Measurements from ENCODE around the gene CACNA2D3. TPM values are rescaled to one million over a fixed set of nuclear protein-coding genes. Genes with fewer than 3 reads are reported as not detected.
"Not testable (repeated sequence)": the region's sequence is repeated elsewhere in the genome, so short reads cannot be mapped to it uniquely, and the experiment has no call there.

Gene CACNA2D3
- total RNA-seq (2014; rRNA removed; shearing (Covaris generic); ENCODE audit: low replicate concordance): 4.1 and 6.1 TPM in 2 replicates

GRCh38 chr3:54122324-54123002 is at the start of gene CACNA2D3:
Gene CACNA2D3, plus strand, starts transcription at chr3:54122552.
- in situ Hi-C loops (cut with HindIII; ENCODE audit: low pct_unique_long_range_greater_than_20kb, low sequenced_read_pairs): no loop called here
- no peak for DNase-seq (ENCODE audit: low read depth)

- in situ Hi-C loops (cut with HindIII; ENCODE audit: low pct_unique_long_range_greater_than_20kb, low sequenced_read_pairs): no loop called here
- no peak for DNase-seq (ENCODE audit: low read depth)
Measured at GRCh38 chr3:54073386-54073785, 49.0 kb upstream of the CACNA2D3 start.

- no peak for DNase-seq (ENCODE audit: low read depth)
- in situ Hi-C loops (cut with HindIII; ENCODE audit: low pct_unique_long_range_greater_than_20kb, low sequenced_read_pairs): no loop called here
Measured at GRCh38 chr3:54079314-54079713, 43.0 kb upstream of the CACNA2D3 start.

GRCh38 chr3:54079730-54080325 is 42.5 kb upstream of the CACNA2D3 start:
- in situ Hi-C loops (cut with HindIII; ENCODE audit: low pct_unique_long_range_greater_than_20kb, low sequenced_read_pairs): no loop called here
- no peak for DNase-seq (ENCODE audit: low read depth)

GRCh38 chr3:54083921-54084320 is 38.4 kb upstream of the CACNA2D3 start:
- in situ Hi-C loops (cut with HindIII; ENCODE audit: low pct_unique_long_range_greater_than_20kb, low sequenced_read_pairs): no loop called here
- no peak for DNase-seq (ENCODE audit: low read depth)

GRCh38 chr3:54085936-54086335 is 36.4 kb upstream of the CACNA2D3 start:
- no peak for DNase-seq (ENCODE audit: low read depth)
- in situ Hi-C loops (cut with HindIII; ENCODE audit: low pct_unique_long_range_greater_than_20kb, low sequenced_read_pairs): no loop called here

GRCh38 chr3:54086652-54087405 is 35.5 kb upstream of the CACNA2D3 start:
- DNase-seq (ENCODE audit: low read depth): no peak
- in situ Hi-C loops (cut with HindIII; ENCODE audit: low pct_unique_long_range_greater_than_20kb, low sequenced_read_pairs): no loop called here

- DNase-seq (ENCODE audit: low read depth): no peak
- in situ Hi-C loops (cut with HindIII; ENCODE audit: low pct_unique_long_range_greater_than_20kb, low sequenced_read_pairs): no loop called here
Measured at GRCh38 chr3:54087581-54088410, 34.6 kb upstream of the CACNA2D3 start.

GRCh38 chr3:54093491-54094248 is 28.7 kb upstream of the CACNA2D3 start:
- no peak for DNase-seq (ENCODE audit: low read depth)
- in situ Hi-C loops (cut with HindIII; ENCODE audit: low pct_unique_long_range_greater_than_20kb, low sequenced_read_pairs): no loop called here

- no peak for DNase-seq (ENCODE audit: low read depth)
- in situ Hi-C loops (cut with HindIII; ENCODE audit: low pct_unique_long_range_greater_than_20kb, low sequenced_read_pairs): no loop called here
Measured at GRCh38 chr3:54094926-54095325, 27.4 kb upstream of the CACNA2D3 start.

- in situ Hi-C loops (cut with HindIII; ENCODE audit: low pct_unique_long_range_greater_than_20kb, low sequenced_read_pairs): no loop called here
- DNase-seq (ENCODE audit: low read depth): no peak
Measured at GRCh38 chr3:54099381-54099780, 23.0 kb upstream of the CACNA2D3 start.

GRCh38 chr3:54104084-54104483 is 18.3 kb upstream of the CACNA2D3 start:
- in situ Hi-C loops (cut with HindIII; ENCODE audit: low pct_unique_long_range_greater_than_20kb, low sequenced_read_pairs): no loop called here
- no peak for DNase-seq (ENCODE audit: low read depth)

- in situ Hi-C loops (cut with HindIII; ENCODE audit: low pct_unique_long_range_greater_than_20kb, low sequenced_read_pairs); DNase-seq (ENCODE audit: low read depth): not testable (repeated sequence)
Measured at GRCh38 chr3:54116129-54116528, 6.2 kb upstream of the CACNA2D3 start.

- DNase-seq (ENCODE audit: low read depth): peak; percentile 73
Measured at GRCh38 chr3:54120657-54121413, 1.5 kb upstream of the CACNA2D3 start.

GRCh38 chr3:54121414-54122323 is 683 bp upstream of the CACNA2D3 start:
- peak; percentile 76 for DNase-seq (ENCODE audit: low read depth)
- in situ Hi-C loops (cut with HindIII; ENCODE audit: low pct_unique_long_range_greater_than_20kb, low sequenced_read_pairs): no loop called here

More at GRCh38 chr3:54120657-54121413, 1.5 kb upstream of the CACNA2D3 start:
- in situ Hi-C loops (cut with HindIII; ENCODE audit: low pct_unique_long_range_greater_than_20kb, low sequenced_read_pairs): no loop called here
